K562 (cell line): ENCODE results near the gene DAB2IP.

Experiments used
- BRCA1 ChIP-seq, 2 experiments: fragments of 450-650 bp in 1 of 2; sonication (generic) in 1 of 2; formaldehyde crosslinking in 1 of 2; IDR thresholded peaks; 2 replicates each; pipeline versions ENCODE4 v1.5.0 to v1.6.1; 2017 to 2020; ENCODE audit warnings: mild to moderate bottlenecking in 1 of 2, missing genetic modification reagents in 1 of 2
- EGR1 ChIP-seq: fragments of 450-650 bp; conservative IDR thresholded peaks from 2 replicates; pipeline ENCODE4 v1.6.1; 2017; ENCODE audit warnings: mild to moderate bottlenecking
- EZH2 ChIP-seq: IDR thresholded peaks from 2 replicates; pipeline ENCODE4 v1.6.1; 2012; ENCODE audit warnings: low read depth, mild to moderate bottlenecking, inconsistent platforms, low read length, borderline replicate concordance
- HCFC1 ChIP-seq: IDR thresholded peaks from 2 replicates; pipeline ENCODE4 v1.6.1; 2012; ENCODE audit warnings: low read depth, low read length, improper control_type of control experiment
- HOXB6 ChIP-seq: fragments of 250-450 bp; sonication (Bioruptor Pico); IDR thresholded peaks from 2 replicates; pipeline ENCODE4 v1.5.1; 2022; ENCODE audit warnings: mild to moderate bottlenecking, borderline replicate concordance
- IRF1 ChIP-seq: sonication (generic); formaldehyde crosslinking; IDR thresholded peaks from 2 replicates; pipeline ENCODE4 v1.8.0; 2022; ENCODE audit warnings: missing genetic modification reagents, mild to moderate bottlenecking, borderline replicate concordance
- KAT7 ChIP-seq: sonication (generic); formaldehyde crosslinking; IDR thresholded peaks from 2 replicates; pipeline ENCODE4 v1.8.0; 2022; ENCODE audit warnings: missing genetic modification reagents, mild to moderate bottlenecking, borderline replicate concordance
- SMAD1 ChIP-seq: fragments of 150-350 bp; IDR thresholded peaks from 2 replicates; pipeline ENCODE4 v1.6.1; 2014; ENCODE audit warnings: low read length, low read depth; ENCODE audit not compliant: partially characterized antibody
- SP2 ChIP-seq: IDR thresholded peaks from 2 replicates; pipeline ENCODE4 v1.6.1; 2011; ENCODE audit warnings: mild to moderate bottlenecking, low read depth, low read length, moderate library complexity; ENCODE audit not compliant: poor library complexity, severe bottlenecking; ENCODE audit errors: extremely low read depth
- ZBTB11 ChIP-seq, 3 experiments: fragments of 200-800 bp in 1 of 3; fragments of 250-450 bp in 1 of 3; fragments of 450-650 bp in 1 of 3; sonication (Bioruptor Pico) in 1 of 3; sonication (Bioruptor generic) in 1 of 3; formaldehyde crosslinking in 1 of 3; IDR thresholded peaks; 2 replicates each; pipeline versions ENCODE4 v1.6.1 to v1.8.0; 2016 to 2022; ENCODE audit warnings: mild to moderate bottlenecking in 2 of 3, missing genetic modification characterization in 2 of 3, missing compliant biosample characterization in 1 of 3, moderate library complexity in 1 of 3
- ZZZ3 ChIP-seq: fragments of 450-650 bp; IDR thresholded peaks from 2 replicates; pipeline ENCODE4 v1.6.1; 2016; ENCODE audit warnings: antibody characterized with exemption, mild to moderate bottlenecking, moderate library complexity
- TF ChIP-seq, protein P1 (sequence below), 3 experiments: IDR thresholded peaks in 2 of 3; conservative IDR thresholded peaks in 1 of 3; 2 replicates each; pipeline ENCODE4 v1.5.1; 2011 to 2012; ENCODE audit warnings: low read length in 3 of 3, mild to moderate bottlenecking in 3 of 3, control low read depth in 2 of 3, improper control_type of control experiment in 1 of 3, inconsistent platforms in 1 of 3, low read depth in 1 of 3, mixed read lengths in 1 of 3, moderate library complexity in 1 of 3; ENCODE audit not compliant: insufficient read depth in 2 of 3
- TF ChIP-seq, protein P2 (sequence below), 2 experiments: IDR thresholded peaks; 2 replicates each; pipeline ENCODE4 v1.6.1; 2011; ENCODE audit warnings: borderline replicate concordance in 1 of 2, control low read depth in 1 of 2, low read depth in 1 of 2, low read length in 1 of 2, mild to moderate bottlenecking in 1 of 2, mixed read lengths in 1 of 2, moderate library complexity in 1 of 2; ENCODE audit not compliant: insufficient read depth in 1 of 2, insufficient read length in 1 of 2, poor library complexity in 1 of 2, severe bottlenecking in 1 of 2; ENCODE audit errors: extremely low read depth in 1 of 2
- TF ChIP-seq, protein P3 (sequence below), 2 experiments: fragments of 450-650 bp; formaldehyde crosslinking in 1 of 2; IDR thresholded peaks; 2 replicates each; pipeline versions ENCODE4 v1.4.0 to v1.6.1; 2014 to 2020; ENCODE audit warnings: mild to moderate bottlenecking in 2 of 2, borderline replicate concordance in 1 of 2, low read depth in 1 of 2

DNA sequence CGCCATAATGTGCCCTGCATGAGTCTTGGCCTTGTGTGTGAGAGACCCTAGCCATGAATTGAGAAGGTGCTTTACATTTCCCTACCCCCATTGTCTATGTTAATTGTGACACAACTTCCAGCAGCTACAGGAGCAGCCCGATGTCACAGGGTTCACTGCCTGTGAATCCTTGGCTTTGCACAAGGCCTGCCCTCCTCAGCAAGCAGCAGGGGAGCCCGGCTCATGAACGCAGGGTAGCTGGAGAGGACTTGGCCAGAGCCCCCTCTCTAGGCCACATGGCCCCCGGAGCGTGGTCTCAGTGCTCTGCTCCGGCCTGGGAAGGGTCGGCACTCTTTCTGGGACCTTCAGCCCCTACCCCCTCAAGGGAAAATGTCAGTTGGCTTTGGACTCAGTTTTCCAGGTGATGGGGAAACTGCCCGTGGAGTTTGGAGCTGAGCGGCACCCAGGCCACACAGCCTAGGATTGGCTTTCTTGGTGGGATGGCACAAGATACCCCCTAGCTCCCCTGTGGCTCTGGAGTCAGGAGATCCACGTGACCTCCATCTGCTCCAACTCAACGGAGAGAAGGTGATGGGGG lies 160.8 kb downstream of the DAB2IP start:
- TF ChIP-seq SP2 (no peak), HCFC1 (no peak), BRCA1 (IDR thresholded peaks at IDR 0.05) (no peak), BRCA1 (CRISPR knock-in tag; IDR thresholded peaks at IDR 0.05) (no peak), HOXB6 (no peak), EZH2 (no peak), IRF1 (CRISPR knock-in tag) (no peak), KAT7 (no peak), ZBTB11 (CRISPR knock-in tag; IDR thresholded peaks at IDR 0.05) (no peak), ZZZ3 (no peak), EGR1 (no peak), SMAD1 (no peak)
- TF ChIP-seq, protein P1, sequence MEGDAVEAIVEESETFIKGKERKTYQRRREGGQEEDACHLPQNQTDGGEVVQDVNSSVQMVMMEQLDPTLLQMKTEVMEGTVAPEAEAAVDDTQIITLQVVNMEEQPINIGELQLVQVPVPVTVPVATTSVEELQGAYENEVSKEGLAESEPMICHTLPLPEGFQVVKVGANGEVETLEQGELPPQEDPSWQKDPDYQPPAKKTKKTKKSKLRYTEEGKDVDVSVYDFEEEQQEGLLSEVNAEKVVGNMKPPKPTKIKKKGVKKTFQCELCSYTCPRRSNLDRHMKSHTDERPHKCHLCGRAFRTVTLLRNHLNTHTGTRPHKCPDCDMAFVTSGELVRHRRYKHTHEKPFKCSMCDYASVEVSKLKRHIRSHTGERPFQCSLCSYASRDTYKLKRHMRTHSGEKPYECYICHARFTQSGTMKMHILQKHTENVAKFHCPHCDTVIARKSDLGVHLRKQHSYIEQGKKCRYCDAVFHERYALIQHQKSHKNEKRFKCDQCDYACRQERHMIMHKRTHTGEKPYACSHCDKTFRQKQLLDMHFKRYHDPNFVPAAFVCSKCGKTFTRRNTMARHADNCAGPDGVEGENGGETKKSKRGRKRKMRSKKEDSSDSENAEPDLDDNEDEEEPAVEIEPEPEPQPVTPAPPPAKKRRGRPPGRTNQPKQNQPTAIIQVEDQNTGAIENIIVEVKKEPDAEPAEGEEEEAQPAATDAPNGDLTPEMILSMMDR (IDR thresholded peaks at IDR 0.05 in 2 of 3, conservative IDR thresholded peaks at IDR 0.05 in 1 of 3; ENCODE audit: insufficient read depth in 2 of 3, low read depth in 1 of 3, low read length in 3 of 3), result no peak
- TF ChIP-seq, protein P2, sequence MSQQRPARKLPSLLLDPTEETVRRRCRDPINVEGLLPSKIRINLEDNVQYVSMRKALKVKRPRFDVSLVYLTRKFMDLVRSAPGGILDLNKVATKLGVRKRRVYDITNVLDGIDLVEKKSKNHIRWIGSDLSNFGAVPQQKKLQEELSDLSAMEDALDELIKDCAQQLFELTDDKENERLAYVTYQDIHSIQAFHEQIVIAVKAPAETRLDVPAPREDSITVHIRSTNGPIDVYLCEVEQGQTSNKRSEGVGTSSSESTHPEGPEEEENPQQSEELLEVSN (IDR thresholded peaks at IDR 0.05; ENCODE audit: borderline replicate concordance in 1 of 2, extremely low read depth in 1 of 2, insufficient read depth in 1 of 2, insufficient read length in 1 of 2, low read depth in 1 of 2, low read length in 1 of 2, poor library complexity in 1 of 2, severe bottlenecking in 1 of 2), result no peak
- TF ChIP-seq, protein P3, sequence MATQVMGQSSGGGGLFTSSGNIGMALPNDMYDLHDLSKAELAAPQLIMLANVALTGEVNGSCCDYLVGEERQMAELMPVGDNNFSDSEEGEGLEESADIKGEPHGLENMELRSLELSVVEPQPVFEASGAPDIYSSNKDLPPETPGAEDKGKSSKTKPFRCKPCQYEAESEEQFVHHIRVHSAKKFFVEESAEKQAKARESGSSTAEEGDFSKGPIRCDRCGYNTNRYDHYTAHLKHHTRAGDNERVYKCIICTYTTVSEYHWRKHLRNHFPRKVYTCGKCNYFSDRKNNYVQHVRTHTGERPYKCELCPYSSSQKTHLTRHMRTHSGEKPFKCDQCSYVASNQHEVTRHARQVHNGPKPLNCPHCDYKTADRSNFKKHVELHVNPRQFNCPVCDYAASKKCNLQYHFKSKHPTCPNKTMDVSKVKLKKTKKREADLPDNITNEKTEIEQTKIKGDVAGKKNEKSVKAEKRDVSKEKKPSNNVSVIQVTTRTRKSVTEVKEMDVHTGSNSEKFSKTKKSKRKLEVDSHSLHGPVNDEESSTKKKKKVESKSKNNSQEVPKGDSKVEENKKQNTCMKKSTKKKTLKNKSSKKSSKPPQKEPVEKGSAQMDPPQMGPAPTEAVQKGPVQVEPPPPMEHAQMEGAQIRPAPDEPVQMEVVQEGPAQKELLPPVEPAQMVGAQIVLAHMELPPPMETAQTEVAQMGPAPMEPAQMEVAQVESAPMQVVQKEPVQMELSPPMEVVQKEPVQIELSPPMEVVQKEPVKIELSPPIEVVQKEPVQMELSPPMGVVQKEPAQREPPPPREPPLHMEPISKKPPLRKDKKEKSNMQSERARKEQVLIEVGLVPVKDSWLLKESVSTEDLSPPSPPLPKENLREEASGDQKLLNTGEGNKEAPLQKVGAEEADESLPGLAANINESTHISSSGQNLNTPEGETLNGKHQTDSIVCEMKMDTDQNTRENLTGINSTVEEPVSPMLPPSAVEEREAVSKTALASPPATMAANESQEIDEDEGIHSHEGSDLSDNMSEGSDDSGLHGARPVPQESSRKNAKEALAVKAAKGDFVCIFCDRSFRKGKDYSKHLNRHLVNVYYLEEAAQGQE (IDR thresholded peaks at IDR 0.05; ENCODE audit: borderline replicate concordance), result no peak
- TF ChIP-seq, protein P3 (CRISPR knock-in tag; IDR thresholded peaks at IDR 0.05; ENCODE audit: low read depth), result no peak
